A549 (cell line): ENCODE measurements around the gene LY6G6D.

ENCODE experiments used
- CTCF ChIP-seq: fragments of >200 bp; sonication (Bioruptor Twin); formaldehyde crosslinking; IDR thresholded peaks from 3 replicates; pipeline ENCODE4 v1.5.1; 2016
- RNF2 ChIP-seq: fragments of 200-600 bp; sonication (generic); IDR thresholded peaks from 2 replicates; pipeline ENCODE4 v1.6.1; 2016; ENCODE audit warnings: low read depth, mild to moderate bottlenecking, antibody characterized with exemption, moderate library complexity, borderline replicate concordance

DNA sequence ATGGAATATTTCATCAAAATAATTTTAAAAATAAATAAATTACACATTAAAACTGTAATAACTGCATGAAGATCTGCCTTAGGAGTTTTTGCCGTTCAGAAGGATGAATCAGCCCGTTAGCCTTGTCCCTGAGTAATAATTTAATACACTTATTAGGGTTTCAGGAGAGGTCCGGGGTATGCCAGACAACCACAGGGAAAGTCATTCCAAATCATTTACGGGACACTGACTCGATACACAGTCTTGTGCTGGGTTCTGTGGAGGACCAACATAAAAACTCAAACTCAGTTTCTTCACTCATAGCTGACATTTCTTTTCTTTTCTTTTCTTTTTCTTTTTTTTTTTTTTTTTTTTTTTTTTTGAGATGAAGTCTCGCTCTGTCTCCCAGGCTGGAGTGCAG is 9.2 kb upstream of the LY6G6D start:
- TF ChIP-seq RNF2 (no peak), CTCF (no peak)
